Measurements from ENCODE around the gene KCNS3. TPM values are rescaled to one million over a fixed set of nuclear protein-coding genes. Genes with fewer than 3 reads are reported as not detected.
A peak's percentile ranks its signal among the peaks of the same experiment; 100 is the strongest.

Gene KCNS3
- total RNA-seq, 2 donors from 2014 or later, result not detected

- H3K36me3 Mint-ChIP-seq, result no peaks in the 10 kb centered on the region
- ATAC-seq (no peak), DNase-seq (ENCODE audit: low spot score in 2 of 2) (no peak)
- no peaks in the 10 kb centered on the region for H3K9me3 Mint-ChIP-seq
- no peak overlapping the region for H3K27ac Mint-ChIP-seq
These were observed 36.6 kb downstream of the KCNS3 start for GRCh38 chr2:17915099-17915498.

DNA sequence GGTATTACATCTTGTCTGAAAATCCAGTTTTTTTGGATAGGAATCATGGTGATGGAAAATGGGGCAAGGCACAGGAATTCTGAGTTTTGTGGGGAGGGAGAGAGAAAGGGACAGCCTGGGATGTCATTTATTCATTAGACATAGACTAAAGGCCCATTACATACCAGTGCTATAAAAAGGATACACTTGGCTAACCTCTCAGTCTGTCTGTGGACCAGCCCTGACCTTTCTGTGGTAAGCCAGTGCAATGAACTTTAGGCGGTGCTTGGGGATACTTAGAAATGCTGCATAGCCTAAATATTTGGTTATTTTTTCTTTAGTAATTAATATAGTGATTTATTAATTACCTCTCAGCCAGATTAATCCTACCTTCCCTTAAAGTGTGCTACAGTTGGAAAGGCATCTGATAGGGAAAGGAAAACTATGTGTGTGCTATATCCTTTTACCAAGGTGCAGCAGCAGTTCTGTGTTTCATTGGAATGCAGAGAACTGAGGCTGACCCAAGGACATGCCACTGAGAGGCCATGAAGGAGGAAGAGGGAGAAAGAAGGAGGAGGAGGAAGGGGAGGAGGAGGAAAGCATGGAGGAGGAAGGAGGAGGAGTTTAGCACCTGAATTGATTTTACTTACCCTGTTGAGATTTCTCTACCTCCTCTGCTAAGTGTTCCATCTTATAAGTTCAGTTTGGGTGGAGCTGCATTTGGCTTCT is 37.5 kb downstream of the KCNS3 start:
- ATAC-seq (no peak), DNase-seq (ENCODE audit: low spot score in 2 of 2) (no peak)
- Mint-ChIP-seq H3K27ac (no peak overlapping the region), H3K9me3 (no peaks in the 10 kb centered on the region), H3K36me3 (no peaks in the 10 kb centered on the region)

GRCh38 chr2:17916584-17916983 is 38.1 kb downstream of the KCNS3 start:
- Mint-ChIP-seq H3K36me3 (no peaks in the 10 kb centered on the region), H3K9me3 (no peaks in the 10 kb centered on the region), H3K27ac (no peak overlapping the region)
- no peak for DNase-seq (ENCODE audit: low spot score in 2 of 2)
- no peak for ATAC-seq

DNA sequence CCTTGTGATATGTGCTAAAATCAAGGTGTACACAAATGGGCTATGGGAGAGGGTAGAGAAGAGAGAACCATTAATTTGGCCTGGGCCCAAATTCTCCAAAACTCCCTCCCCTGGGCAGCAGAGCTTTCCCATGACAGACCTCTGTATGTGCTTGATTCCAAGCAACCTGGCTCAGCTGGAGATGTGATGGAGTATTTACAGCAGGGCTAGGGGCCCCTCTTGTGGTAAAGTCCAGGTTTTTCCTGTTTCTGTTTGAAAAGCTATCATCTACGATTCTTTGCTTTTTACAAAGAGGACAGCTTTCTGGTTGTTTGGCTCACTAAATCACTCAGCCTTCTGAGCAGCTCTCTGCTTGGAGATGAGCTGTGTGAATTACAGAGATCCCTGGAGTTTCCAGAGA is 40.3 kb downstream of the KCNS3 start:
- DNase-seq (ENCODE audit: low spot score in 2 of 2), result no peak
- H3K27ac Mint-ChIP-seq, result no peak overlapping the region
- no peaks in the 10 kb centered on the region for H3K9me3 Mint-ChIP-seq
- no peak for ATAC-seq
- H3K36me3 Mint-ChIP-seq, result no peaks in the 10 kb centered on the region

GRCh38 chr2:17930773-17931172 is 52.3 kb downstream of the KCNS3 start:
- Mint-ChIP-seq H3K9me3 (peaks cover 0 to 5% of the 10 kb centered on the region in 2 donors), H3K36me3 (peaks cover 0 to 6% of the 10 kb centered on the region in 2 donors), H3K27ac (no peak overlapping the region)
- ATAC-seq, result no peak
- no peak for DNase-seq (ENCODE audit: low spot score in 2 of 2)

DNA sequence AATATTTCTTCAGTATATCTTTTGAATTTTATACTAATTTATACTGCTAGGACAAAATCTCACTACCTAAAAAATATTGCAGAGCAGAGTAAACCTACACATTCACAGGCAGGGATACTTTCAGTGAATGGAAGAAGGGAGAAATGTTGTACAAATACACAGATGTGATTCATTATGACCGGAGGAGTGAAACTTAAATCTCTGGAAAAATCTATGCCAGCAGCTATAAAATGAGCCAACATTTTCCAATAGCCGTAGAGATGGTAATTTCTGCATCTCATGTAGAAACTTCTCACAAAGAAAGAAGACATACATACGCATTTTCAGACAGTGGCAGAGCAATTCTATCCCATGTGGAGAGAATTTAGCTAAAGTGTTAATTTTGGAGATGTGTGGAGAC is 54.8 kb downstream of the KCNS3 start:
- no peaks in the 10 kb centered on the region for H3K36me3 Mint-ChIP-seq
- no peak for ATAC-seq
- DNase-seq (ENCODE audit: low spot score in 2 of 2), result no peak
- H3K9me3 Mint-ChIP-seq, result peaks cover 0 to 5% of the 10 kb centered on the region in 2 donors
- no peak overlapping the region for H3K27ac Mint-ChIP-seq

GRCh38 chr2:17934721-17935120 is 56.3 kb downstream of the KCNS3 start:
- no peak for DNase-seq (ENCODE audit: low spot score in 2 of 2)
- Mint-ChIP-seq H3K27ac (no peak overlapping the region), H3K9me3 (peaks cover 5 to 9% of the 10 kb centered on the region in 2 donors), H3K36me3 (peaks cover 0 to 4% of the 10 kb centered on the region in 2 donors)
- ATAC-seq, result no peak

DNA sequence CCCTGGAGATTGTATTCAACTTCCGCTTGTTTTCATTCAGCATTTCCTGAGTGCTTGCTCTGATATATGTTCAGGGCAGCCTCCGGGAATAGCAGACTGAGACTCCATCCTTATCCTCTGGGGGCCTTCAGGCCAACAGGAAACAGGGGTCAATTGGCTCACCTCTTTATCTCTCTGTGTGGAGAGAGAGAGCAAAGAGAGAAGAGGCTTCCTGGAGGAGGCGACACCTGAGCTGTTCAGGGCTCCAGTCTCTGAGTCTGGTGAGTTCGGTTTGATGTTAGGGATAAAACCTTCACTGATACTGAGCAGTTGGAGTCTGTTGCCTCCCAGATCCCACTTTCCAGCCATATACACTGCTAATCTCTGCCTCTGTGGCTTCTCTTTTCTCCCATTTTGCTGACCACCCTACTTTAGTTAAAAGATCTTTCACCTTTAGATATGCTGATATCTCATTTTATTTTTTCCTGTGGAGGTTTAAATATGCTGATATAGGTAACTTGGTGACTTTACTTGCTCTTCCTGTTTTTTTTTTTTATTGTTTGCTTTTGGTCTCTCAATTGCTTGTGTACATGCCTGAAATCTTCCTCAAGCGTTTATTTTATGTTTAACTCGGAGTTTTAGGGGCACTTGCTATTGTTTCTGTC is 56.9 kb downstream of the KCNS3 start:
- H3K9me3 Mint-ChIP-seq, result peaks cover 5 to 9% of the 10 kb centered on the region in 2 donors
- DNase-seq (ENCODE audit: low spot score in 2 of 2) (no peak), ATAC-seq (no peak)
- peak overlapping the region in 1 of 2 donors; percentile 0 for H3K27ac Mint-ChIP-seq
- peaks cover 0 to 4% of the 10 kb centered on the region in 2 donors for H3K36me3 Mint-ChIP-seq

- peaks cover 0 to 4% of the 10 kb centered on the region in 2 donors for H3K36me3 Mint-ChIP-seq
- no peak overlapping the region for H3K27ac Mint-ChIP-seq
- peaks cover 4 to 5% of the 10 kb centered on the region in 2 donors for H3K9me3 Mint-ChIP-seq
- ATAC-seq, result no peak
- no peak for DNase-seq (ENCODE audit: low spot score in 2 of 2)
These were observed 58.1 kb downstream of the KCNS3 start for GRCh38 chr2:17936599-17936998.

DNA sequence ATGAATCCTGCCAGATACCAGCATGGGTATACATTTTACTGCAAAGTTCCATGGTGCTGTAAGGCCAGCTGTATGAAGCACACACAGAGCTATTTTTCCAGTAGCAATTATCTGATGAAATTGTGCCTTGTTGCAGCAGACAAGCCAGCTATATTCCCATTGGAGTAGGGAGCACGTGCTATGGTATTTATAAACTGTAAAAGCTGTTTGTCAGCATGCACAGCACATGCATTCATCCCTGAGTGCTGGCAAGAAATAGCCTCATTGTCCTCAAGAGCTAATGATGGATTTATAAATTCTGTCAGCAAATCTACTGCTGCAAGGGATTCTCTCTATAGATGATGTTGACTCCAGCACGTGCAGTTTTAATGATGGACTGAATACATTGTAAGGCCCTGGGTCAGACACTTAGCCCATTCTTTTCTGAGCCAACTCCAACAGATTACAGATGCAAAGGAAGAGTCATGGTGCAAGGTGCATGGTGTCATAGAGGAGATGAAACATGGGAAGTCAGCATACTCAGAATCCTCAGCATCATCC is 61.7 kb downstream of the KCNS3 start:
- peaks cover 0 to 4% of the 10 kb centered on the region in 2 donors for H3K36me3 Mint-ChIP-seq
- no peak overlapping the region for H3K27ac Mint-ChIP-seq
- H3K9me3 Mint-ChIP-seq, result peaks cover 4 to 5% of the 10 kb centered on the region in 2 donors
- ATAC-seq (no peak), DNase-seq (ENCODE audit: low spot score in 2 of 2) (no peak)

DNA sequence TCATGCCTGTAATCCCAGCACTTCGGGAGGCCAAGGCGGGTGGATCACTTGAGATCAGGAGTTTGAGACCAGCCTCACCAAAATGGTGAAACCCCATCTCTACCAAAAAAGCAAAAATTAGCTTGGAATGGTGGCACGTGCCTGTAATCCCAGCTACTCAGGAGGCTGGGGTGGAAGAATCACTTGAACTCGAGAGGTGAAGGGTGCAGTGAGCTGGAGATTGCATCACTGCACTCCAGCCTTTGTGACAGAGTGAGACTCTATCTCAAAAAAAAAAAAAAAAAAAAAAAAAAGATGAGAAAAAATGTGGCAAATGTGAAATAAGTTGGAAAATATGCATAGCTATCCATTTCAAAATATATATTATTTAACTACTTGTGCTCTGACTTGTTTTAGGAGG is 65.0 kb downstream of the KCNS3 start:
- Mint-ChIP-seq H3K36me3 (peaks cover 0 to 3% of the 10 kb centered on the region in 2 donors), H3K9me3 (peaks cover 10 to 13% of the 10 kb centered on the region in 2 donors), H3K27ac (no peak overlapping the region)
- ATAC-seq (no peak), DNase-seq (ENCODE audit: low spot score in 2 of 2) (no peak)

GRCh38 chr2:17947113-17947512 is 68.6 kb downstream of the KCNS3 start:
- peaks cover 7 to 9% of the 10 kb centered on the region in 2 donors for H3K9me3 Mint-ChIP-seq
- H3K36me3 Mint-ChIP-seq, result no peaks in the 10 kb centered on the region
- DNase-seq (ENCODE audit: low spot score in 2 of 2) (no peak), ATAC-seq (no peak)
- H3K27ac Mint-ChIP-seq, result no peak overlapping the region

GRCh38 chr2:17950006-17950405 is 71.5 kb downstream of the KCNS3 start:
- ATAC-seq (no peak), DNase-seq (ENCODE audit: low spot score in 2 of 2) (no peak)
- H3K36me3 Mint-ChIP-seq, result no peaks in the 10 kb centered on the region
- no peak overlapping the region for H3K27ac Mint-ChIP-seq
- peaks cover 7 to 9% of the 10 kb centered on the region in 2 donors for H3K9me3 Mint-ChIP-seq

GRCh38 chr2:17951563-17951962 is 73.1 kb downstream of the KCNS3 start:
- no peaks in the 10 kb centered on the region for H3K9me3 Mint-ChIP-seq
- H3K27ac Mint-ChIP-seq, result no peak overlapping the region
- no peaks in the 10 kb centered on the region for H3K36me3 Mint-ChIP-seq
- ATAC-seq, result no peak
- DNase-seq (ENCODE audit: low spot score in 2 of 2), result no peak

DNA sequence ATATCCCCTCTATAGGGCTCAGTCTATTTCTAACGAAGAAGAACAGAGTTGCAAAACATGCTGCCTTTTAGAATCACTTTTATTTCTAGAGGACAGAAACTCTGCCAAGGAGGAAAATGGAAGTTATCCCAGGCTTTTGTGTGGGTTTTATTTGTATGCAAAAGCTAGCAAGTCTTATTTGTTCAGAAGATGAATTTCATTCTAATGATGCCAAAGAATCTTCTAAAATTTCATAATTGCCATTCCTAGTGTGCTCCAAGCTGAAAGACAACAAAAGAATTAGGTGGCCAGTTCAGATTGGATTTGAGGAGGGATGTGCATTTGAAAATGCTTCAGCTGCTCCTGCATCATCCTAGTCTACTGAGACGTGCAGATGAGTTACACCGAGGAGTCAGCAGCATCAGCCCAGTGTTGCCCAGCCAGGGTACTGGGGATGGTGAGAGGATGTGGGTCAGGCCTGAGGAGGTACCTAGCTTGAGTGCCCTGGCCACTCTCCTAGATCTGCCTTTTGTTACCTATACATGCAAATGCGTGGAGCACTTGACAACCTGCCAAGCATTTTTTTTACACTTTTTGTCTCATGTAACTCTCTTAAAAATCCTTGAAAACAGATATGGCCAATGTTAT is 80.1 kb downstream of the KCNS3 start:
- Mint-ChIP-seq H3K27ac (no peak overlapping the region), H3K36me3 (no peaks in the 10 kb centered on the region), H3K9me3 (peaks cover 4 to 8% of the 10 kb centered on the region in 2 donors)
- DNase-seq (ENCODE audit: low spot score in 2 of 2), result no peak
- no peak for ATAC-seq

DNA sequence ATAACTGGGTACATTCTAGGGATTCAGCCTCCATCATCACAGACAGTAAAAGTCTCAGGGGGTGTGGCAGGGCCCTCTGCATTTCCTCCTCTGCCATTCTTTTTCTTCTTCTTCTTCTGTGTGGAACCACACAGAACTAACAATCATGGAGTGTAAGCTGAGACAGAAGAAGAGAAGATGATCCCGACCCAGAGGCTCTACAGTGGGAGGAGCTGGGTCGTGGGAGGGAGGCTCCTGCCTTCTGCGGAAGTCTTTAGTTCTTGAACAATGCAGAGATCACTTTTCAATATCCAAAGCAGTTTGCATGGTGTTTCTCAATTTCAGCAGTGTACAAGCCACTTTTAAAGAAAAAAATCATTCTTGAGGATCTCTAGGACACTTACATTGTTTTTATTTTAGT is 80.9 kb downstream of the KCNS3 start:
- no peaks in the 10 kb centered on the region for H3K36me3 Mint-ChIP-seq
- ATAC-seq, result no peak
- no peak for DNase-seq (ENCODE audit: low spot score in 2 of 2)
- H3K27ac Mint-ChIP-seq, result no peak overlapping the region
- H3K9me3 Mint-ChIP-seq, result peaks cover 4 to 8% of the 10 kb centered on the region in 2 donors

DNA sequence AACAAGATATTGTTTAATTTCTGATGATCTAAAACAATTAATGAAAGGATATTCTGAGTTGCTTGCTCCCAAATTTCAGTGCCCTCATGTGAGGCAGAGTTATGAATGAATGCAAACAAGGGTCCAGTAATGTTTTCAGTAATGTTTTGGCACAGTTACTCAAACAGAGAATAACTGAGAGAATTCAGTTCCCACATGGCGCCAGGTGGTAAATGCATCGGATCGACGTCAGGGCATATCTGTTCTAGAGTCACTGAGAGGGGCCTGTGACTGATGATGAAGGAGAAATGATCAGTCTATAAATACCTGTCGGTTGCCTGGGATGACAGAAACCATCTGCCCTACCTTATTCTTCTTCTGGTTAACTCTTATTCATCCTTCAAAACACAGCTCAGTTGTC is 81.4 kb downstream of the KCNS3 start:
- Mint-ChIP-seq H3K36me3 (no peaks in the 10 kb centered on the region), H3K27ac (no peak overlapping the region), H3K9me3 (peaks cover 4 to 8% of the 10 kb centered on the region in 2 donors)
- no peak for DNase-seq (ENCODE audit: low spot score in 2 of 2)
- ATAC-seq, result no peak
